Osteocyte (in vitro differentiated cells): Measurements from ENCODE around the gene AIG1. TPM values are rescaled to one million over a fixed set of nuclear protein-coding genes. Genes with fewer than 3 reads are reported as not detected.

Experiments used
- DNase-seq: peaks from one replicate; pipeline ENCODE4 v3.0.0; 2021; ENCODE audit warnings: mixed read lengths; ENCODE audit not compliant: unreplicated experiment; ENCODE audit errors: extremely low spot score
- H3K27ac Mint-ChIP-seq: one replicate; pipeline ENCODE4 v1.8.0; 2021; ENCODE audit warnings: mild to moderate bottlenecking, mixed read lengths; ENCODE audit not compliant: unreplicated experiment
- H3K27me3 Mint-ChIP-seq: one replicate; pipeline ENCODE4 v1.8.0; 2021; ENCODE audit warnings: mixed read lengths; ENCODE audit not compliant: unreplicated experiment
- H3K36me3 Mint-ChIP-seq: one replicate; pipeline ENCODE4 v1.8.0; 2021; ENCODE audit warnings: mixed read lengths; ENCODE audit not compliant: unreplicated experiment
- H3K4me1 Mint-ChIP-seq: one replicate; pipeline ENCODE4 v1.8.0; 2021; ENCODE audit warnings: mixed read lengths; ENCODE audit not compliant: unreplicated experiment
- H3K4me3 Mint-ChIP-seq: one replicate; pipeline ENCODE4 v1.8.0; 2021; ENCODE audit warnings: mild to moderate bottlenecking, moderate library complexity, mixed read lengths; ENCODE audit not compliant: unreplicated experiment
- H3K9me3 Mint-ChIP-seq: one replicate; pipeline ENCODE4 v1.8.0; 2021; ENCODE audit warnings: mixed read lengths; ENCODE audit not compliant: unreplicated experiment
- total RNA-seq: library from RNA; stranded (reverse); gene quantifications from 2 replicates; pipeline ENCODE4 v1.2.1, GENCODE V29; 2021
- TF ChIP-seq, protein P1 (sequence below): fragments of 200-600 bp; sonication (generic); IDR thresholded peaks from 2 replicates; pipeline ENCODE4 v1.5.0; 2021; ENCODE audit warnings: antibody characterized with exemption, mild to moderate bottlenecking, moderate library complexity

AIG1 gene
- total RNA-seq, 1 donor from 2014 or later: 40.5 TPM

GRCh38 chr6:143332153-143332845 is 271.6 kb downstream of the AIG1 start:
- no peak overlapping the region for H3K27ac Mint-ChIP-seq
- no peak overlapping the region for H3K4me3 Mint-ChIP-seq
- DNase-seq: no peak
- peaks cover 3% of the 10 kb centered on the region for H3K9me3 Mint-ChIP-seq
- peaks cover 13% of the 10 kb centered on the region for H3K4me1 Mint-ChIP-seq
- peaks cover 8% of the 10 kb centered on the region for H3K36me3 Mint-ChIP-seq
- no peaks in the 10 kb centered on the region for H3K27me3 Mint-ChIP-seq
- TF ChIP-seq, protein P1, sequence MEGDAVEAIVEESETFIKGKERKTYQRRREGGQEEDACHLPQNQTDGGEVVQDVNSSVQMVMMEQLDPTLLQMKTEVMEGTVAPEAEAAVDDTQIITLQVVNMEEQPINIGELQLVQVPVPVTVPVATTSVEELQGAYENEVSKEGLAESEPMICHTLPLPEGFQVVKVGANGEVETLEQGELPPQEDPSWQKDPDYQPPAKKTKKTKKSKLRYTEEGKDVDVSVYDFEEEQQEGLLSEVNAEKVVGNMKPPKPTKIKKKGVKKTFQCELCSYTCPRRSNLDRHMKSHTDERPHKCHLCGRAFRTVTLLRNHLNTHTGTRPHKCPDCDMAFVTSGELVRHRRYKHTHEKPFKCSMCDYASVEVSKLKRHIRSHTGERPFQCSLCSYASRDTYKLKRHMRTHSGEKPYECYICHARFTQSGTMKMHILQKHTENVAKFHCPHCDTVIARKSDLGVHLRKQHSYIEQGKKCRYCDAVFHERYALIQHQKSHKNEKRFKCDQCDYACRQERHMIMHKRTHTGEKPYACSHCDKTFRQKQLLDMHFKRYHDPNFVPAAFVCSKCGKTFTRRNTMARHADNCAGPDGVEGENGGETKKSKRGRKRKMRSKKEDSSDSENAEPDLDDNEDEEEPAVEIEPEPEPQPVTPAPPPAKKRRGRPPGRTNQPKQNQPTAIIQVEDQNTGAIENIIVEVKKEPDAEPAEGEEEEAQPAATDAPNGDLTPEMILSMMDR: no peak

GRCh38 chr6:143333081-143333480 is 272.4 kb downstream of the AIG1 start:
- Mint-ChIP-seq H3K36me3 (peaks cover 12% of the 10 kb centered on the region), H3K9me3 (peaks cover 3% of the 10 kb centered on the region), H3K27me3 (no peaks in the 10 kb centered on the region), H3K4me1 (peaks cover 13% of the 10 kb centered on the region), H3K4me3 (no peak overlapping the region), H3K27ac (no peak overlapping the region)
- DNase-seq: no peak
- TF ChIP-seq, protein P1: no peak

DNA sequence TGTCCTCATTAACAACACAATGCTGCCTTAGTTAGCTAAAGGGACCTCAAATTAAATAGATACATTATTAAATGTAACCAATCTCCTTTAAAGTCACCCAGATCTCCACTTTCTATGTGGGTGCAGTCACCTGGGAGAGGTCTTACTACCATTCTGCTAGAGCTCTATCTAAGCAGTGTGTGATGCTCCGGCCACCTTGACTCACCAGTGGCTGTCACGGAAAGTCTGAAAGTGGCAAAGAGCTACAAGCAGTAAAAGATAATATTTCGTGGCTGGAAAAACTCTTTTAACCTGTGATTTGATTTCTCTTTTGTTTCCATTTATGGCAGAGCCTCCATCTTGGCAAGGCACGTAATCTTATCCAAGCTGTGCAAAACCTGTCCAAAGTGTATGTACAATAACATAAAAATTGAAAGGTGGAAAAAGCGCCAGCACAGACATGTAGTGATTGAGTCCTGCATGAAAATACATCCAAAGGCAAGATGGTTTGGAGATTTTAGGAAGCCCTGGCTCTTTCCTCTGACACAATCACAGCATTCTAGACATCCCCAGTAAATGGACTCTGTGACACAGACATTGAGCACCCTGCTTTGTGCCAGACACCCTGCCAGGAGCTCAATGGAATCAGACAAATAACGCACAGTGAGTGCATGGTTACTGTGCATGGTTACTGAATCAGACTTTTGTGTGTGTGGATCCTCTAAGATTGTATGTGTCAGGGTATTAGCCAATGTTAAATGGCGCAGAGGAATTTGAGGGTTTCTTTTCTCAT is 273.2 kb downstream of the AIG1 start:
- Mint-ChIP-seq H3K27me3 (no peaks in the 10 kb centered on the region), H3K27ac (no peak overlapping the region), H3K9me3 (peaks cover 3% of the 10 kb centered on the region), H3K4me3 (no peak overlapping the region), H3K4me1 (peaks cover 16% of the 10 kb centered on the region), H3K36me3 (peaks cover 14% of the 10 kb centered on the region)
- no peak for DNase-seq
- TF ChIP-seq, protein P1: no peak

DNA sequence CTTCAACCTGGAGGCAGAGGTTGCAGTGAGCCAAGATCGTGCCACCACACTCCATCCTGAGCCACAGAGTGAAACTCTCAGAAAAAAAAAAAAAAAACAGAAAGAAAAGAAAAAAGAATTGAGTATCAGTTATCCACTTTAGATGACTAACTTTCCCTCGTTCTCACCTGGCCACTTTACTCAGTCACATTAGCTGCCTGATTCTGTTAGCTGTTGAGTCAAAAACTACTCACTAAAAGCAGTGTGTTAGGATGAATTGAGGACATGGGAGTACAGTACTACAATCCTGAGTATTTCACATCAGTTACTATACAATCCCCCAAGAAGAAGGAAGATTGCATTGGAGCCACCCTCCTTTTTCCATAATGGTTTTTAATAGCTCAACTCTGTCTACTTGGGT is 275.2 kb downstream of the AIG1 start:
- Mint-ChIP-seq H3K27ac (peak overlapping the region; percentile 57), H3K36me3 (peaks cover 11% of the 10 kb centered on the region), H3K4me1 (peaks cover 22% of the 10 kb centered on the region), H3K9me3 (peaks cover 3% of the 10 kb centered on the region), H3K4me3 (no peak overlapping the region), H3K27me3 (no peaks in the 10 kb centered on the region)
- no peak for DNase-seq
- TF ChIP-seq, protein P1: no peak

- Mint-ChIP-seq H3K27me3 (no peaks in the 10 kb centered on the region), H3K36me3 (peaks cover 14% of the 10 kb centered on the region), H3K27ac (peak overlapping the region; percentile 57), H3K4me1 (peaks cover 22% of the 10 kb centered on the region), H3K4me3 (no peak overlapping the region), H3K9me3 (peaks cover 3% of the 10 kb centered on the region)
- no peak for DNase-seq
- TF ChIP-seq, protein P1: no peak
Measured at GRCh38 chr6:143336446-143337152, 275.9 kb downstream of the AIG1 start.
